ENCODE measurements around the gene LPCAT4.

The LPCAT4 gene

DNA sequence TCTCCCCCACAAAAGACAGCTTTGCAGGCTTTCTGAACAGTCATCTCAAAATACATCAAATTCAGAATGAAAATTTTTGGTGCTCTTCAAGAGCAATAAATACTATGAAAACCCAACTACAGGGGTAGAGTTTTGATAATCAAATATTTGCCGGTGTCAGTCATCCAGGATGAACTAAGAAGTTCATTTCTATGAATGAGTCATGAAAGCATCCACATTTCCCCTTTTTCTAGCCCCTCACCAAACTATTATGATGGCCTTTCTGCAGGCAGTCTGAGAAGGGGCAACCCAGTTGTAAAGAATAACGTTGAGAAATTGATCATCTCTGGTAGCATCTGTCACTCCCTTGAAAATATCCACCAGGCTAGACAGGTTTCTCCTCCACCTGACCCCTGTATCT lies 3.1 kb upstream of the LPCAT4 start:
- Histone ChIP-seq H3K4me3 (ENCODE audit: low read length, poor library complexity, severe bottlenecking) (no peak overlapping the region), H3K9me3 (ENCODE audit: insufficient read depth, low read depth, low read length) (no peaks in the 10 kb centered on the region), H3K4me2 (ENCODE audit: low read depth, low read length, poor library complexity, severe bottlenecking) (no peak overlapping the region), H3K79me2 (ENCODE audit: insufficient read depth, low read length) (peaks cover 28% of the 10 kb centered on the region), H3K4me1 (ENCODE audit: insufficient read depth, low read length, poor library complexity, severe bottlenecking) (peaks cover 14% of the 10 kb centered on the region), H3K36me3 (ENCODE audit: insufficient read depth, low read length) (no peaks in the 10 kb centered on the region), H3K27me3 (ENCODE audit: insufficient read depth, low read length, poor library complexity, severe bottlenecking) (no peaks in the 10 kb centered on the region), H3F3A (ENCODE audit: low read depth) (no peaks in the 10 kb centered on the region), H2AFZ (ENCODE audit: low read length) (no peak overlapping the region), H3K9me2 (replicated peaks; ENCODE audit: low read depth, low read length) (no peaks in the 10 kb centered on the region), H3K9ac (ENCODE audit: low read depth, low read length, poor library complexity, severe bottlenecking) (no peak overlapping the region), H4K20me1 (ENCODE audit: insufficient read depth, low read length, poor library complexity, severe bottlenecking) (peaks cover 11% of the 10 kb centered on the region)
- TF ChIP-seq CTCF (conservative IDR thresholded peaks at IDR 0.05; ENCODE audit: low read length) (no peak), EZH2phosphoT487 (IDR thresholded peaks at IDR 0.05; ENCODE audit: borderline replicate concordance) (no peak)

DNA sequence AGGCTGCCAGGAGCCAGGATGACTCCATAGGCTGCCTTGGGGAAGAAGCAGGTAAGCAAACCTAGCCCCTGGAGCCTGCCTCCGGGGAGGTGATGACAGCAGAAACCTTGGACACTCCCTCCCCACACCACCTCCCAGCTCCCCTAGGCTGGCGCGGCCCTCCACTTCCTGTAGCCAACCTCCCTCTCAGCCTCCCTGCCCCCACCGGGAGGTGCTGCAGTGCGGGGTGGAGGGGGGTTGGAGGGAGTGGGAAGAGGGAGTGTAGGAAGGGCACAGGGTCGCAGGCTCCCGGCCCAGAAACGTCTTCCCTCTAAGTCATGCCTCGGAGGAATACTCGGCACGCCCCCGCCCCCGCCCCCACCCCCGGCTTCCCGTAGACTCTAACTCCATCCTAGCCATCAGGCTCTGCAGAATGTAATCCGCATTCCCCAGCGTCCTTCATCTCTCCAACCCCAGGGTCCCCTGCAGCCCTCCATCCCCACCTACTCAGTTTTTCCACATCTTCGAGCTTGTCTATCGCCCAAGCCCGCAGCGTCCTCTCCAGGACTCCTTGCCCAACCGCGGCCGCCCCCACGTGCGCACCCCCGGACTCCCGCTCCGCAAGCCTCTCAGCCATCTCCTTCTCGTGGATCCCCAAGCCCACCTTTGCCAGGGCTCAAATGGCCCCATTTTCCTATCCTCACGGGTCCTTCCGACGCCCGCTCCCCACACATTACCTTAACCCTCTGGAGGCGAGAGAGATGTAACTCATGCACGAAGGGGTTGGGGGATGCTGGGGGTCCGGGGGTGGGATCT lies 528 bp downstream of the LPCAT4 start:
- Histone ChIP-seq H3K9ac (ENCODE audit: low read depth, low read length, poor library complexity, severe bottlenecking) (peak overlapping the region; percentile 93), H3F3A (ENCODE audit: low read depth) (no peaks in the 10 kb centered on the region), H3K27me3 (ENCODE audit: insufficient read depth, low read length, poor library complexity, severe bottlenecking) (no peaks in the 10 kb centered on the region), H2AFZ (ENCODE audit: low read length) (peak overlapping the region; percentile 92), H4K20me1 (ENCODE audit: insufficient read depth, low read length, poor library complexity, severe bottlenecking) (peaks cover 16% of the 10 kb centered on the region), H3K9me2 (replicated peaks; ENCODE audit: low read depth, low read length) (no peaks in the 10 kb centered on the region), H3K4me1 (ENCODE audit: insufficient read depth, low read length, poor library complexity, severe bottlenecking) (peaks cover 36% of the 10 kb centered on the region), H3K9me3 (ENCODE audit: insufficient read depth, low read depth, low read length) (no peaks in the 10 kb centered on the region), H3K36me3 (ENCODE audit: insufficient read depth, low read length) (no peaks in the 10 kb centered on the region), H3K4me3 (ENCODE audit: low read length, poor library complexity, severe bottlenecking) (peak overlapping the region; percentile 92), H3K4me2 (ENCODE audit: low read depth, low read length, poor library complexity, severe bottlenecking) (peak overlapping the region; percentile 86), H3K79me2 (ENCODE audit: insufficient read depth, low read length) (peaks cover 43% of the 10 kb centered on the region)
- TF ChIP-seq EZH2phosphoT487 (IDR thresholded peaks at IDR 0.05; ENCODE audit: borderline replicate concordance), result no peak
- no peak for TF ChIP-seq CTCF (conservative IDR thresholded peaks at IDR 0.05; ENCODE audit: low read length)

DNA sequence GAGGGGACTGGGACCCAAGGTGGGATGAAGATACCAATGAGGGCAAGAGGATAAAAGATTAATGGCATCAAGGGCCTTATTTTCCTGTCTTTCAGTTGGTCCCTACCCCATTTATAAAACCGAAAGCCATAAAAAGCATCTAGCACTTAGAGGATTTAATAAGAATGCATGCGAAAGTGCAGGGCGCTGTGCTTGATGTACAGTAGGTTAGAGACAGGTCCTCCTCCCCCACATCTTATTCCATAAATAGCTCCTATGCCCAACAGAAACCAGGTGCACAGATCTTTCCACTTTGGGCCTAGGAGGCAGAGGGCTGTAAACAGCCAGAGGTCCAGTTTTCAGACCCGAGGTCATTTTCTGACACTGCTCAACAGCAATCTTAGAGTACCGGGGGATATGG lies 1.2 kb downstream of the LPCAT4 start:
- peaks cover 5% of the 10 kb centered on the region; the same call in 1 of the 2 replicates for H3K36me3 ChIP-seq (ENCODE audit: insufficient read depth, low read length)
- H3K4me1 ChIP-seq (ENCODE audit: insufficient read depth, low read length, poor library complexity, severe bottlenecking), result peaks cover 36% of the 10 kb centered on the region
- TF ChIP-seq CTCF (conservative IDR thresholded peaks at IDR 0.05; ENCODE audit: low read length) (no peak), EZH2phosphoT487 (IDR thresholded peaks at IDR 0.05; ENCODE audit: borderline replicate concordance) (no peak)
- H4K20me1 ChIP-seq (ENCODE audit: insufficient read depth, low read length, poor library complexity, severe bottlenecking), result peaks cover 16% of the 10 kb centered on the region
- peak overlapping the region; percentile 86 for H3K4me2 ChIP-seq (ENCODE audit: low read depth, low read length, poor library complexity, severe bottlenecking)
- H3K4me3 ChIP-seq (ENCODE audit: low read length, poor library complexity, severe bottlenecking), result peak overlapping the region; percentile 92
- no peaks in the 10 kb centered on the region for H3F3A ChIP-seq (ENCODE audit: low read depth)
- no peaks in the 10 kb centered on the region for H3K9me2 ChIP-seq (replicated peaks; ENCODE audit: low read depth, low read length)
- H3K9me3 ChIP-seq (ENCODE audit: insufficient read depth, low read depth, low read length), result no peaks in the 10 kb centered on the region
- 0 out of 2 replicates have a peak overlapping the region, but pooled peaks have one; percentile 92 for H2AFZ ChIP-seq (ENCODE audit: low read length)
- no peaks in the 10 kb centered on the region for H3K27me3 ChIP-seq (ENCODE audit: insufficient read depth, low read length, poor library complexity, severe bottlenecking)
- H3K79me2 ChIP-seq (ENCODE audit: insufficient read depth, low read length), result peaks cover 43% of the 10 kb centered on the region
- peak overlapping the region; percentile 93 for H3K9ac ChIP-seq (ENCODE audit: low read depth, low read length, poor library complexity, severe bottlenecking)

Measured in Loucy (cell line).